Muscle of leg (tissue), 11 donors: Measurements from ENCODE around the gene TEX29. TPM values are rescaled to one million over a fixed set of nuclear protein-coding genes. Genes with fewer than 3 reads are reported as not detected.

Experiments used
- DNase-seq: peaks from one replicate; pipeline ENCODE4 v3.0.0; 2013
- H3K27ac ChIP-seq: one replicate; pipeline ENCODE4 v1.5.1; 2013; ENCODE audit warnings: mild to moderate bottlenecking, low read length, control low read depth
- H3K27me3 ChIP-seq: one replicate; pipeline ENCODE4 v1.6.1; 2013; ENCODE audit warnings: low read length; ENCODE audit not compliant: control insufficient read depth, insufficient read depth
- H3K36me3 ChIP-seq: one replicate; pipeline ENCODE4 v1.6.1; 2013; ENCODE audit warnings: low read length; ENCODE audit not compliant: control insufficient read depth, insufficient read depth
- H3K4me1 ChIP-seq: one replicate; pipeline ENCODE4 v1.6.1; 2013; ENCODE audit warnings: low read length; ENCODE audit not compliant: control insufficient read depth, insufficient read depth
- H3K4me3 ChIP-seq: one replicate; pipeline ENCODE4 v1.5.1; 2013; ENCODE audit warnings: low read length, control low read depth
- H3K9me3 ChIP-seq: replicated peaks from 2 replicates; pipeline ENCODE4 v1.6.1; 2013; ENCODE audit warnings: low read depth, low read length; ENCODE audit not compliant: control insufficient read depth
- WGBS: methylation state at CpG from one replicate; pipeline ENCODE4 v1.1.5; 2013; ENCODE audit warnings: missing lambda C conversion rate; ENCODE audit not compliant: insufficient coverage; 5-methylcytosine and 5-hydroxymethylcytosine counted together
- polyA plus RNA-seq, 8 donors: library from polyadenylated mRNA; unstranded; fragments of 120-200 nt; gene quantifications; one replicate each; pipeline versions ENCODE4 v1.2.1 to v1.2.3, GENCODE V29; 2013; ENCODE audit warnings: inconsistent platforms in 1 of 8, low replicate concordance in 1 of 8; ENCODE audit not compliant: insufficient read length in 8 of 8, insufficient read depth in 1 of 8
- total RNA-seq: library from RNA; stranded (reverse); fragments of 120-200 nt; gene quantifications from one replicate; pipeline ENCODE4 v1.2.4, GENCODE V29; 2013

Gene TEX29
- total and polyA plus RNA-seq, 9 donors = 0.15 to 0.67 (median 0.36) TPM

GRCh38 chr13:111392486-111392885 is 72.0 kb downstream of the TEX29 start:
- Histone ChIP-seq H3K4me1 (no peaks in the 10 kb centered on the region), H3K4me3 (no peak overlapping the region), H3K27ac (no peak overlapping the region), H3K27me3 (peaks cover 9% of the 10 kb centered on the region), H3K36me3 (no peaks in the 10 kb centered on the region), H3K9me3 (no peaks in the 10 kb centered on the region)
- DNase-seq = no peak
- WGBS = 61% methylated on average over 5 of the region's 9 CpGs

- Histone ChIP-seq H3K4me1 (no peaks in the 10 kb centered on the region), H3K9me3 (no peaks in the 10 kb centered on the region), H3K27me3 (peaks cover 9% of the 10 kb centered on the region), H3K36me3 (no peaks in the 10 kb centered on the region), H3K27ac (no peak overlapping the region), H3K4me3 (no peak overlapping the region)
- DNase-seq = no peak
- WGBS = 40% methylated on average over 8 of the region's 8 CpGs
Observed at GRCh38 chr13:111393221-111393790, 72.9 kb downstream of the TEX29 start.

Other genes with a start within 250 kb of the TEX29 start
- gene ARHGEF7, start 205.3 kb upstream of the TEX29 start, total RNA-seq = 52.3 TPM
- 10 to 100 TPM; 56.4 to 80.8 (median 67.7) TPM for gene ARHGEF7, start 205.3 kb upstream of the TEX29 start, polyA plus RNA-seq